SH-SY5Y (cell line): ENCODE data around the gene TSPAN11.

ENCODE experiments used
- GATA2 ChIP-seq: IDR thresholded peaks from 2 replicates; pipeline ENCODE4 v1.6.1; 2011; ENCODE audit warnings: mild to moderate bottlenecking, low read depth, low read length
- GATA3 ChIP-seq: IDR thresholded peaks from 2 replicates; pipeline ENCODE4 v1.6.1; 2011; ENCODE audit warnings: low read depth, mild to moderate bottlenecking, low read length, moderate library complexity

GRCh38 chr12:30991466-30991865, 64.9 kb downstream of the TSPAN11 start:
- TF ChIP-seq GATA3 (no peak), GATA2 (no peak)
